ENCODE results near the gene CPEB2.

CPEB2 gene

GRCh38 chr4:15003401-15003890 is 1.2 kb downstream of the CPEB2 start:
- peak in 1 of 2 donors; percentile 52 for DNase-seq (ENCODE audit: low spot score in 2 of 2)
- Mint-ChIP-seq H3K4me1 (peaks cover 17% of the 10 kb centered on the region), H3K4me3 (peak overlapping the region; percentile 93), H3K36me3 (peaks cover 3% of the 10 kb centered on the region), H3K27me3 (no peaks in the 10 kb centered on the region), H3K9me3 (no peaks in the 10 kb centered on the region), H3K27ac (peak overlapping the region; percentile 97)
- peak; percentile 20 for ATAC-seq (ENCODE audit: low read depth)

GRCh38 chr4:15003891-15004738 is 1.8 kb downstream of the CPEB2 start:
- H3K4me3 Mint-ChIP-seq = peak overlapping the region; percentile 93
- H3K9me3 Mint-ChIP-seq = no peaks in the 10 kb centered on the region
- H3K27ac Mint-ChIP-seq = peak overlapping the region; percentile 97
- no peaks in the 10 kb centered on the region for H3K27me3 Mint-ChIP-seq
- ATAC-seq (ENCODE audit: low read depth) (peak; percentile 7), DNase-seq (ENCODE audit: low spot score in 2 of 2) (peak; percentile 41 to 69)
- H3K36me3 Mint-ChIP-seq = peaks cover 3% of the 10 kb centered on the region
- H3K4me1 Mint-ChIP-seq = peaks cover 17% of the 10 kb centered on the region

- Mint-ChIP-seq H3K27ac (peak overlapping the region; percentile 97), H3K27me3 (no peaks in the 10 kb centered on the region), H3K4me1 (peaks cover 17% of the 10 kb centered on the region), H3K36me3 (peaks cover 4% of the 10 kb centered on the region), H3K4me3 (peak overlapping the region; percentile 93), H3K9me3 (no peaks in the 10 kb centered on the region)
- no peak for ATAC-seq (ENCODE audit: low read depth)
- DNase-seq (ENCODE audit: low spot score in 2 of 2) = peak in 1 of 2 donors; percentile 23
Measured at GRCh38 chr4:15004739-15005301, 2.5 kb downstream of the CPEB2 start.

GRCh38 chr4:15005474-15006115 is 3.3 kb downstream of the CPEB2 start:
- no peak for DNase-seq (ENCODE audit: low spot score in 2 of 2)
- H3K4me1 Mint-ChIP-seq = peaks cover 17% of the 10 kb centered on the region
- no peaks in the 10 kb centered on the region for H3K27me3 Mint-ChIP-seq
- H3K27ac Mint-ChIP-seq = peak overlapping the region; percentile 97
- H3K9me3 Mint-ChIP-seq = no peaks in the 10 kb centered on the region
- peaks cover 4% of the 10 kb centered on the region for H3K36me3 Mint-ChIP-seq
- peak overlapping the region; percentile 93 for H3K4me3 Mint-ChIP-seq
- ATAC-seq (ENCODE audit: low read depth) = no peak

- Mint-ChIP-seq H3K9me3 (no peaks in the 10 kb centered on the region), H3K27me3 (no peaks in the 10 kb centered on the region), H3K4me1 (peaks cover 17% of the 10 kb centered on the region), H3K27ac (no peak overlapping the region), H3K4me3 (peak overlapping the region; percentile 32), H3K36me3 (peaks cover 4% of the 10 kb centered on the region)
- ATAC-seq (ENCODE audit: low read depth) = no peak
- DNase-seq (ENCODE audit: low spot score in 2 of 2) = no peak
Measured at GRCh38 chr4:15006416-15007024, 4.2 kb downstream of the CPEB2 start.

GRCh38 chr4:15007201-15007600 is 4.9 kb downstream of the CPEB2 start:
- no peak for ATAC-seq (ENCODE audit: low read depth)
- H3K4me3 Mint-ChIP-seq = no peak overlapping the region

GRCh38 chr4:15010038-15010585 is 7.8 kb downstream of the CPEB2 start:
- H3K27ac Mint-ChIP-seq = no peak overlapping the region
- DNase-seq (ENCODE audit: low spot score in 2 of 2) = no peak
- H3K9me3 Mint-ChIP-seq = no peaks in the 10 kb centered on the region
- H3K36me3 Mint-ChIP-seq = peaks cover 4% of the 10 kb centered on the region
- H3K27me3 Mint-ChIP-seq = no peaks in the 10 kb centered on the region
- peaks cover 20% of the 10 kb centered on the region for H3K4me1 Mint-ChIP-seq
- ATAC-seq (ENCODE audit: low read depth) = no peak
- no peak overlapping the region for H3K4me3 Mint-ChIP-seq

More at GRCh38 chr4:15007201-15007600, 4.9 kb downstream of the CPEB2 start:
- H3K36me3 Mint-ChIP-seq = peaks cover 4% of the 10 kb centered on the region
- H3K4me1 Mint-ChIP-seq = peaks cover 17% of the 10 kb centered on the region
- no peaks in the 10 kb centered on the region for H3K9me3 Mint-ChIP-seq
- no peak for DNase-seq (ENCODE audit: low spot score in 2 of 2)
- H3K27me3 Mint-ChIP-seq = no peaks in the 10 kb centered on the region
- no peak overlapping the region for H3K27ac Mint-ChIP-seq

GRCh38 chr4:15011166-15011565 is 8.9 kb downstream of the CPEB2 start:
- DNase-seq (ENCODE audit: low spot score in 2 of 2) (no peak), ATAC-seq (ENCODE audit: low read depth) (no peak)
- Mint-ChIP-seq H3K27ac (no peak overlapping the region), H3K4me1 (peaks cover 17% of the 10 kb centered on the region), H3K27me3 (no peaks in the 10 kb centered on the region), H3K36me3 (peaks cover 6% of the 10 kb centered on the region), H3K9me3 (no peaks in the 10 kb centered on the region), H3K4me3 (no peak overlapping the region)

GRCh38 chr4:15012017-15012788 is 9.9 kb downstream of the CPEB2 start:
- Mint-ChIP-seq H3K27ac (no peak overlapping the region), H3K4me1 (peaks cover 15% of the 10 kb centered on the region), H3K9me3 (no peaks in the 10 kb centered on the region), H3K27me3 (no peaks in the 10 kb centered on the region), H3K36me3 (peaks cover 6% of the 10 kb centered on the region), H3K4me3 (no peak overlapping the region)
- DNase-seq (ENCODE audit: low spot score in 2 of 2) = no peak
- no peak for ATAC-seq (ENCODE audit: low read depth)

- Mint-ChIP-seq H3K36me3 (peaks cover 3% of the 10 kb centered on the region), H3K4me3 (no peak overlapping the region), H3K27ac (no peak overlapping the region), H3K4me1 (peaks cover 11% of the 10 kb centered on the region), H3K27me3 (no peaks in the 10 kb centered on the region), H3K9me3 (no peaks in the 10 kb centered on the region)
- no peak for ATAC-seq (ENCODE audit: low read depth)
- DNase-seq (ENCODE audit: low spot score in 2 of 2) = no peak
Measured at GRCh38 chr4:15013585-15013984, 11.3 kb downstream of the CPEB2 start.

- Mint-ChIP-seq H3K9me3 (no peaks in the 10 kb centered on the region), H3K4me3 (no peak overlapping the region), H3K36me3 (peaks cover 11% of the 10 kb centered on the region), H3K27me3 (no peaks in the 10 kb centered on the region), H3K27ac (no peak overlapping the region), H3K4me1 (peaks cover 13% of the 10 kb centered on the region)
- no peak for ATAC-seq (ENCODE audit: low read depth)
- no peak for DNase-seq (ENCODE audit: low spot score in 2 of 2)
Measured at GRCh38 chr4:15015170-15015569, 12.9 kb downstream of the CPEB2 start.

- H3K4me1 Mint-ChIP-seq = peaks cover 28% of the 10 kb centered on the region
- peaks cover 11% of the 10 kb centered on the region for H3K36me3 Mint-ChIP-seq
Measured at GRCh38 chr4:15018361-15018760, 16.1 kb downstream of the CPEB2 start.

More at GRCh38 chr4:15018361-15018760, 16.1 kb downstream of the CPEB2 start:
- ATAC-seq (ENCODE audit: low read depth) (no peak), DNase-seq (ENCODE audit: low spot score in 2 of 2) (no peak)
- H3K4me3 Mint-ChIP-seq = no peak overlapping the region
- no peaks in the 10 kb centered on the region for H3K9me3 Mint-ChIP-seq
- no peaks in the 10 kb centered on the region for H3K27me3 Mint-ChIP-seq
- H3K27ac Mint-ChIP-seq = no peak overlapping the region
